Activated CD8-positive, alpha-beta T cell treated with anti-CD3 and anti-CD28 coated beads, Interleukin-2, amount 10 ng/mL, durations not matched to agents 7 days and 5 days (primary cell): ENCODE results near the gene CTR9. TPM values are rescaled to one million over a fixed set of nuclear protein-coding genes. Genes with fewer than 3 reads are reported as not detected.

Experiments
- ATAC-seq: fragments of 150-1000 bp; cut with Tn5 transposase; one replicate; pipeline ENCODE4 v1.10.0; 2021; ENCODE audit warnings: moderate library complexity
- CTCF ChIA-PET: fragments of 350-600 bp; sonication (Branson Sonifier 250); formaldehyde crosslinking; loops from one replicate; lab custom pipeline; 2021; ENCODE audit warnings: antibody characterized with exemption; lab: Charles Lee
- POLR2A ChIA-PET: fragments of 350-600 bp; sonication (Branson Sonifier 250); formaldehyde crosslinking; loops from one replicate; lab custom pipeline; 2021; ENCODE audit warnings: antibody characterized with exemption; lab: Charles Lee
- DNase-seq: peaks from one replicate; pipeline ENCODE4 v3.0.0-alpha.2; 2020
- H3K27ac Mint-ChIP-seq: one replicate; pipeline ENCODE4 v1.8.0; 2021; ENCODE audit warnings: mild to moderate bottlenecking, mixed read lengths
- H3K27me3 Mint-ChIP-seq: one replicate; pipeline ENCODE4 v1.8.0; 2021; ENCODE audit warnings: low read depth, mixed read lengths
- H3K36me3 Mint-ChIP-seq: one replicate; pipeline ENCODE4 v1.8.0; 2021; ENCODE audit warnings: low read depth, mixed read lengths
- H3K4me1 Mint-ChIP-seq: one replicate; pipeline ENCODE4 v1.8.0; 2021; ENCODE audit warnings: low read depth, mixed read lengths
- H3K4me3 Mint-ChIP-seq: one replicate; pipeline ENCODE4 v1.8.0; 2021; ENCODE audit warnings: mild to moderate bottlenecking, mixed read lengths
- H3K9me3 Mint-ChIP-seq: one replicate; pipeline ENCODE4 v1.8.0; 2022; ENCODE audit warnings: mixed read lengths; ENCODE audit not compliant: insufficient read depth
- total RNA-seq, 2 experiments: library from RNA; stranded (reverse); gene quantifications; one replicate each; pipeline ENCODE4 v1.2.3, GENCODE V29; 2021

Gene CTR9
- 10 to 100 TPM; 43.4 to 44.0 TPM for total RNA-seq

- ATAC-seq (peak; percentile 90), DNase-seq (peak; percentile 94)
- Mint-ChIP-seq H3K4me3 (peak within 1 kb of the TSS; percentile 95), H3K27me3 (no peaks in the 10 kb centered on the region), H3K4me1 (peaks cover 31% of the 10 kb centered on the region), H3K27ac (peak within 1 kb of the TSS; percentile 89), H3K36me3 (peaks cover 26% of the 10 kb centered on the region), H3K9me3 (no peaks in the 10 kb centered on the region)
- POLR2A ChIA-PET, result interaction anchor here (1.0 to 1.3 kb wide), 5 partner anchors 10 to 294 kb away, joined by 3 to 10 read pairs (median 4); partner anchors contain the start of gene EIF4G2
- CTCF ChIA-PET, result interaction anchor here (0.6 to 1.1 kb wide), 5 partner anchors 20 to 210 kb away, joined by 3 to 5 read pairs (median 4); partner anchors contain the start of gene RNF141
These were observed at the start of gene CTR9 for GRCh38 chr11:10750838-10751580. TSS of gene CTR9 (plus strand) at chr11:10751246. CDS start at chr11:10751413, 167 bp downstream.

GRCh38 chr11:10701982-10702381 lies 49.1 kb upstream of the CTR9 start:
- Mint-ChIP-seq H3K4me3 (no peak overlapping the region), H3K36me3 (no peaks in the 10 kb centered on the region), H3K4me1 (no peaks in the 10 kb centered on the region), H3K27me3 (no peaks in the 10 kb centered on the region), H3K27ac (no peak overlapping the region), H3K9me3 (no peaks in the 10 kb centered on the region)
- no peak for ATAC-seq
- DNase-seq, result no peak
- ChIA-PET POLR2A (no interaction called here), CTCF (no interaction called here)

DNA sequence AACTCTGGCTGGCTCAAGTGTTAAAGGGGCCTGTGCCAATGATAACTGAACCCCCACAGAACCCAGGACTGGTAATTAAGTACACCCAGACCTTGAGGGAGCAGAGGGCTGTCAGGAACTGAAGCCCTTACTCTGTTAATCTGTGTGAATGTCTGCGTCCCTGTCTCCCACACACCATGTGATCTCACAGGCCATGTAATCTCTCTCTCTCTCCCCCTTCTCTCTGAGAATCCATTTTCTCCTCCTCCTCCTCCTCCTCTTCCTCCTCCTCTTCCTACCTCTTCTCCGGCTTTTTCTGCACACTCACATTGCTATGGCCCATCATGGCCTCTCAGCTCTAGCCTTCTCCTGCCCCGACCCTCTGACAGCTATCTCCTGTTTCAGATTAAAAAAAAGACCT lies 42.9 kb upstream of the CTR9 start:
- no peaks in the 10 kb centered on the region for H3K4me1 Mint-ChIP-seq
- H3K36me3 Mint-ChIP-seq, result no peaks in the 10 kb centered on the region
- ChIA-PET CTCF (interaction anchor here (1.0 to 1.8 kb wide), 2 partner anchors 54 to 302 kb away, joined by 3 to 4 read pairs; no protein-coding TSS in a partner anchor), POLR2A (no interaction called here)
- no peak for ATAC-seq
- no peak overlapping the region for H3K27ac Mint-ChIP-seq
- H3K4me3 Mint-ChIP-seq, result no peak overlapping the region
- DNase-seq, result no peak
- H3K9me3 Mint-ChIP-seq, result no peaks in the 10 kb centered on the region
- peaks cover 2% of the 10 kb centered on the region for H3K27me3 Mint-ChIP-seq

DNA sequence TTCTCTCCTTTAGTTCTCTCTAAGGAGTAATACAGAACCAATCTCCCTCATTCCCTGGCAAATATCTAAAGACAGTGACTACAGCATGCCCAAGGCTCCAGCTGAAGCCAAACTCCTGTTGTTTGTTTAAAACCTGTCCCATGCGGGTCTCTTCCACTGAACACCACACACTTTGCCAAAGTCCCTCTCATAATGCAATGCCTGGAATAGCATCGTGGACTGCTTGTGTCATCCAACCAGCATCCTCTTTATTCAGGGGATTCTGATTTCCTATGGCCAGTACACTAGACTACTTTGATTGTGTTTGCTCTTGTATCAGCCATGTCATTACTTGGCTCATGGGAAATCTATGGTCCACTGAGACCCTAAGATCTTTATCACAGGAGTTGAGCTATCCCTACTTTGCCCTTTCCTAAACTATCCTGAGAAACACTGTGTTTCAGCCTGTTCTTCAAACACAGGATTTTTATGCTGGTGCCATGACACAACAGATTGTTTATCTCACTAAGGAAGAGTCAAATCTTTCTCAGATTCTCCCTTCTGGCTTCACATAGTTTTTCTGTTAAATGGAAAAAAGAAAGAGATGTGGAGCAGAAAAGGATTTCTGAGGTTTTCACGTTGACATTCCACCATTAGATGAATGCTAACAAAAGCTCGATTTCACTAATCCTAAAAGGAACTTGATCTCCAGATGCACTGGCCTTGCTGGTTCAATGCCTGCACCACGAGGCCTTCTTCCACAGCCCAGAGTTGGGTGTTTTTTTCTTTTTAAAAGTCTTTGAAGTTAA lies 41.6 kb upstream of the CTR9 start:
- Mint-ChIP-seq H3K4me1 (no peaks in the 10 kb centered on the region), H3K4me3 (no peak overlapping the region), H3K27me3 (peaks cover 2% of the 10 kb centered on the region), H3K36me3 (no peaks in the 10 kb centered on the region), H3K27ac (no peak overlapping the region), H3K9me3 (no peaks in the 10 kb centered on the region)
- DNase-seq (no peak), ATAC-seq (no peak)
- ChIA-PET POLR2A (no interaction called here), CTCF (interaction anchor here (1.0 kb wide), 1 partner anchor 223 kb away, joined by 3 read pairs; no protein-coding TSS in a partner anchor)

GRCh38 chr11:10715571-10715970 lies 35.5 kb upstream of the CTR9 start:
- H3K36me3 Mint-ChIP-seq, result no peaks in the 10 kb centered on the region
- ATAC-seq, result no peak
- ChIA-PET CTCF (no interaction called here), POLR2A (no interaction called here)
- H3K27ac Mint-ChIP-seq, result no peak overlapping the region
- H3K27me3 Mint-ChIP-seq, result peaks cover 12% of the 10 kb centered on the region
- H3K4me1 Mint-ChIP-seq, result no peaks in the 10 kb centered on the region
- no peak overlapping the region for H3K4me3 Mint-ChIP-seq
- no peaks in the 10 kb centered on the region for H3K9me3 Mint-ChIP-seq
- no peak for DNase-seq

- POLR2A ChIA-PET, result no interaction called here
- peaks cover 12% of the 10 kb centered on the region for H3K27me3 Mint-ChIP-seq
- DNase-seq, result no peak
- no peak overlapping the region for H3K4me3 Mint-ChIP-seq
- H3K9me3 Mint-ChIP-seq, result no peaks in the 10 kb centered on the region
- H3K36me3 Mint-ChIP-seq, result no peaks in the 10 kb centered on the region
- CTCF ChIA-PET, result no interaction called here
- H3K27ac Mint-ChIP-seq, result no peak overlapping the region
- ATAC-seq, result no peak
- no peaks in the 10 kb centered on the region for H3K4me1 Mint-ChIP-seq
These were observed 34.9 kb upstream of the CTR9 start for GRCh38 chr11:10716122-10716521.

- Mint-ChIP-seq H3K36me3 (no peaks in the 10 kb centered on the region), H3K9me3 (no peaks in the 10 kb centered on the region), H3K4me1 (no peaks in the 10 kb centered on the region), H3K27ac (no peak overlapping the region), H3K27me3 (peaks cover 12% of the 10 kb centered on the region), H3K4me3 (no peak overlapping the region)
- DNase-seq (no peak), ATAC-seq (no peak)
- ChIA-PET POLR2A (no interaction called here), CTCF (no interaction called here)
These were observed 34.3 kb upstream of the CTR9 start for GRCh38 chr11:10716543-10717259.

DNA sequence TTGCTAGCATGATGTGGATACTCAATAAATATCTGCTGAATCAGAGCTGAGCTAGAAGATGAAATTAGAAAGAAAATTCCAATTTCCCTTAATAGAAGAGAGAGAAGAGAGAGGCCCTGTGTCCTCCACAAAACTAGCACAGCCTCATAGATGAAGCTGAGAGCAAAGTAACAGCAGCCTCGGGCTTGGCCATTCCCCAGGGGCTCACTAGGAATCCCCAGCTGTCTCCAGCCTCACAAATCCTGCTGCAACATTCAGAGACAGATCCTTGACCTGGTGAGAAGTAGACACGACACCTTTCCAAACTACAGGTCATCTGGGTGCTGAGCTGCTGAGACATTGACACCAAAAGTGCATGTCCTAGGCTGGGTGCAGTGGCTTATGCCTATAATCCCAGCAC lies 31.4 kb upstream of the CTR9 start:
- POLR2A ChIA-PET, result no interaction called here
- Mint-ChIP-seq H3K9me3 (no peaks in the 10 kb centered on the region), H3K27me3 (peaks cover 17% of the 10 kb centered on the region), H3K36me3 (no peaks in the 10 kb centered on the region), H3K4me1 (peaks cover 7% of the 10 kb centered on the region), H3K4me3 (no peak overlapping the region), H3K27ac (no peak overlapping the region)
- CTCF ChIA-PET, result no interaction called here
- DNase-seq, result no peak
- ATAC-seq, result no peak

- ATAC-seq (no peak), DNase-seq (no peak)
- Mint-ChIP-seq H3K36me3 (no peaks in the 10 kb centered on the region), H3K9me3 (no peaks in the 10 kb centered on the region), H3K4me1 (peaks cover 19% of the 10 kb centered on the region), H3K4me3 (no peak overlapping the region), H3K27ac (no peak overlapping the region), H3K27me3 (peaks cover 17% of the 10 kb centered on the region)
- ChIA-PET POLR2A (no interaction called here), CTCF (interaction anchor here (0.7 kb wide), 1 partner anchor 231 kb away, joined by 3 read pairs; no protein-coding TSS in a partner anchor)
These were observed 30.1 kb upstream of the CTR9 start for GRCh38 chr11:10720881-10721376.

DNA sequence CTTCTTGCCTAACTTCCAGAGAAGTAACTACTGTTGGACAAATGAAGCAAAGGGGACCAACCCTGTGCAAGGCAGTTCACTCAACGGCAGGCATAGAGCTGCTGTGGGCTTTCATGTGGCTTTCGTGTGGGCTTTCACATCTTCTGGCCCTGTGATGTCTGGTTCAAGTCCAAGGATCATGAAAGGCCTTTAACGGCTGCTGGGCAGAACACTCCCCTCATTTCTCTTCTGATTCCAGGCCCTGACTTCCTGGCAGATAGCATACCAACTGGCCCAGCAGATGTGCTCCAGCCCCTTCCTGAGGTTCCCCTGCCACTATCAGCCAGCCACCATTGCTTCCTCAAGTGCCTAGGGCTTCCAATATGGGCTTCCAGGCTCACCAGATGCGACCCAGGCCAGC lies 28.7 kb upstream of the CTR9 start:
- Mint-ChIP-seq H3K9me3 (no peaks in the 10 kb centered on the region), H3K27me3 (peaks cover 18% of the 10 kb centered on the region), H3K4me1 (peaks cover 29% of the 10 kb centered on the region), H3K27ac (no peak overlapping the region), H3K4me3 (no peak overlapping the region), H3K36me3 (no peaks in the 10 kb centered on the region)
- DNase-seq, result no peak
- POLR2A ChIA-PET, result no interaction called here
- CTCF ChIA-PET, result no interaction called here
- no peak for ATAC-seq

GRCh38 chr11:10725114-10725906 lies 25.7 kb upstream of the CTR9 start:
- Mint-ChIP-seq H3K4me1 (peaks cover 29% of the 10 kb centered on the region), H3K36me3 (no peaks in the 10 kb centered on the region), H3K27me3 (peaks cover 15% of the 10 kb centered on the region), H3K9me3 (no peaks in the 10 kb centered on the region), H3K4me3 (no peak overlapping the region), H3K27ac (no peak overlapping the region)
- ChIA-PET POLR2A (no interaction called here), CTCF (interaction anchor here (0.7 to 1.9 kb wide), 3 partner anchors 71 to 312 kb away, joined by 3 to 6 read pairs (median 3); no protein-coding TSS in a partner anchor)
- DNase-seq, result no peak
- peak; percentile 68 for ATAC-seq
